ENCODE data around the gene DHFR2. TPM values are rescaled to one million over a fixed set of nuclear protein-coding genes. Genes with fewer than 3 reads are reported as not detected.

The DHFR2 gene
- total and polyA plus RNA-seq, 9 of the 15 experiments (the other 6 are each of a cell fraction or from before 2014, with no cell fraction given), result 0.64 to 1.7 (median 1.4) TPM

- WGBS (ENCODE audit: insufficient coverage, low coverage, missing lambda C conversion rate), result 89% methylated on average over 4 of the region's 4 CpGs
- TF ChIP-seq DMBX1 (CRISPR knock-in tag; IDR thresholded peaks at IDR 0.05; ENCODE audit: borderline replicate concordance) (no peak), ERF (CRISPR knock-in tag; IDR thresholded peaks at IDR 0.05) (no peak), ZNF280A (IDR thresholded peaks at IDR 0.05; ENCODE audit: low read depth, partially characterized antibody) (no peak), E2F8 (IDR thresholded peaks at IDR 0.05; ENCODE audit: low read depth, partially characterized antibody) (no peak), CHD4 (IDR thresholded peaks at IDR 0.05; ENCODE audit: insufficient read depth, insufficient replicate concordance, low read depth, low read length, poor library complexity, severe bottlenecking) (no peak), SRSF1 (IDR thresholded peaks at IDR 0.05; ENCODE audit: low read depth, low read length) (no peak), HLTF (IDR thresholded peaks at IDR 0.05) (no peak), POLR3A (IDR thresholded peaks at IDR 0.05; ENCODE audit: borderline replicate concordance, extremely low read depth, insufficient read depth, insufficient read length) (no peak), ZNF75A (CRISPR knock-in tag; IDR thresholded peaks at IDR 0.05) (no peak), CEBPZ (IDR thresholded peaks at IDR 0.05; ENCODE audit: borderline replicate concordance, low read depth, low read length) (no peak)
These were observed 20.5 kb upstream of the DHFR2 start for GRCh38 chr3:94083261-94083660.

More at GRCh38 chr3:94083261-94083660, 20.5 kb upstream of the DHFR2 start:
- 0 out of 3 replicates have a peak, but pooled peaks cover 3% of the 10 kb centered on the region for H3K36me3 ChIP-seq (ENCODE audit: control insufficient read depth, insufficient read depth, low read length)
- no peak overlapping the region for H3K4me2 ChIP-seq (ENCODE audit: insufficient read depth, low read length)
- no peak overlapping the region for H2AFZ ChIP-seq (ENCODE audit: low read depth, low read length)
- intact Hi-C loops (cut with micrococcal nuclease), result no loop called here
- ChIA-PET POLR2A (no interaction called here), CTCF (ENCODE audit: low intra/inter-chr PET ratio) (no interaction called here)
- H3K4me3 ChIP-seq, result no peak overlapping the region
- no peaks in the 10 kb centered on the region for H3K9me1 ChIP-seq (ENCODE audit: control insufficient read depth, insufficient read depth, low read length)
- H3K9ac ChIP-seq (ENCODE audit: insufficient read depth in 1 of 2, low read depth in 2 of 2, low read length in 2 of 2), result no peak overlapping the region
- no TSS peak for BruUV-seq (replicated peaks)
- no peaks in the 10 kb centered on the region for H3K27me3 ChIP-seq (ENCODE audit: control insufficient read depth in 2 of 2, insufficient read depth in 2 of 2, low read length in 2 of 2)
- ATAC-seq (peak; percentile 47; the same call in 2 of the 3 replicates), FAIRE-seq (no peak), DNase-seq (ENCODE audit: extremely low read depth in 1 of 4, low spot score in 3 of 4) (no peak)
- H3K4me1 ChIP-seq (replicated peaks in 1 of 2; ENCODE audit: control insufficient read depth in 2 of 2, insufficient read depth in 2 of 2, low read length in 2 of 2), result no peaks in the 10 kb centered on the region
- H3K9me3 ChIP-seq (replicated peaks; ENCODE audit: control insufficient read depth, insufficient read depth, low read depth, low read length), result no peaks in the 10 kb centered on the region
- in situ Hi-C loops (cut with MboI), result no loop called here
- no peaks in the 10 kb centered on the region for H4K20me1 ChIP-seq (replicated peaks; ENCODE audit: control insufficient read depth, insufficient read depth, low read length)
- no peaks in the 10 kb centered on the region for H3K79me2 ChIP-seq (ENCODE audit: control insufficient read depth, insufficient read depth, low read length)
- no peak overlapping the region for H3K27ac ChIP-seq (ENCODE audit: extremely low read depth, low read depth, low read length)

Measured in K562 (cell line).